Measurements from ENCODE around the gene RNF181. TPM values are rescaled to one million over a fixed set of nuclear protein-coding genes. Genes with fewer than 3 reads are reported as not detected.

Gene RNF181
- total RNA-seq: 104 and 108 TPM in 2 replicates

DNA sequence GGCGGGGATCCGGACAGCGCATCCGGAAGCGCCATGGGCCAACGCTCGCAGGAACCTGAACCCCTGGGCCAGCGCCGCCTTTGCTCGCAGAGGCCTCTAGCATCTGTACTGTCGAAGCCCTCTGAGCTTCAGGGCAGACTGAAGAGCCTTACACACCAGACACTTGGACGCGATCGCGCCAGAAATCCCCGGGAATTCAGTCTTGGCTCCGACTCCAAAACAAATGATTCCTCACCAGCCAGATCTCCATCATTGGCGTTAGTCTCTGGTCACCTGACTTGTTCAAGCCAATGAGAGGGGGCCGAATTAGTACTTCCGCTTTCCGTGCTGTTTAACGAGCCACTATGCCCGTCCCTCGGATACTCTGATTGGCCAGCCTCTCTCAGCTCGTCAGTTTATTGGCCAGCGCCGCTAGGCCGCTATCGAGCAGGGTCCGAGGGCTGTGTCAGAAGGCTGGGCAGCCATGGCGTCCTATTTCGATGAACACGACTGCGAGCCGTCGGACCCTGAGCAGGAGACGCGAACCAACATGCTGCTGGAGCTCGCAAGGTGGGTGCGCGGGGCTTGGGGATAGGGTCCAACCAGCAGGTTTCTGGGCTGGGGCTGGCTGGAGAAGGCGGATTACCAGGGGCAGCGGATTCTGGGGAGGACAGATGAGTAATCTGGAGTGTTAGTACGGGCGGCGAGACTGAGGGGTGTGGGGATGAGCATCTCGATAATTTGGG lies at the start of gene RNF181:
RNF181 (plus strand) TSS at position 445 of the 725 bp plus-strand sequence; CDS start at position 464, 19 bp downstream.
- ATAC-seq (ENCODE audit: low read depth) (peak; percentile 99), DNase-seq (peak; percentile 71)
- Mint-ChIP-seq H3K4me3 (peak within 1 kb of the TSS; percentile 99), H3K9me3 (no peaks in the 10 kb centered on the region), H3K4me1 (peaks cover 36% of the 10 kb centered on the region), H3K27me3 (no peaks in the 10 kb centered on the region), H3K36me3 (ENCODE audit: low read depth) (peaks cover 42% of the 10 kb centered on the region), H3K27ac (peak within 1 kb of the TSS; percentile 97)
- ChIA-PET POLR2A (interaction anchor here (0.5 to 6.8 kb wide), 24 partner anchors 7 to 846 kb away, joined by 3 to 59 read pairs (median 5); partner anchors contain the start of genes C2orf68, ELMOD3, GGCX and KDM3A), CTCF (interaction anchor here (1.5 kb wide), 1 partner anchor 16 kb away, joined by 4 read pairs; the partner anchor contains the start of gene C2orf68)
- TF ChIP-seq, protein P1, sequence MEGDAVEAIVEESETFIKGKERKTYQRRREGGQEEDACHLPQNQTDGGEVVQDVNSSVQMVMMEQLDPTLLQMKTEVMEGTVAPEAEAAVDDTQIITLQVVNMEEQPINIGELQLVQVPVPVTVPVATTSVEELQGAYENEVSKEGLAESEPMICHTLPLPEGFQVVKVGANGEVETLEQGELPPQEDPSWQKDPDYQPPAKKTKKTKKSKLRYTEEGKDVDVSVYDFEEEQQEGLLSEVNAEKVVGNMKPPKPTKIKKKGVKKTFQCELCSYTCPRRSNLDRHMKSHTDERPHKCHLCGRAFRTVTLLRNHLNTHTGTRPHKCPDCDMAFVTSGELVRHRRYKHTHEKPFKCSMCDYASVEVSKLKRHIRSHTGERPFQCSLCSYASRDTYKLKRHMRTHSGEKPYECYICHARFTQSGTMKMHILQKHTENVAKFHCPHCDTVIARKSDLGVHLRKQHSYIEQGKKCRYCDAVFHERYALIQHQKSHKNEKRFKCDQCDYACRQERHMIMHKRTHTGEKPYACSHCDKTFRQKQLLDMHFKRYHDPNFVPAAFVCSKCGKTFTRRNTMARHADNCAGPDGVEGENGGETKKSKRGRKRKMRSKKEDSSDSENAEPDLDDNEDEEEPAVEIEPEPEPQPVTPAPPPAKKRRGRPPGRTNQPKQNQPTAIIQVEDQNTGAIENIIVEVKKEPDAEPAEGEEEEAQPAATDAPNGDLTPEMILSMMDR (IDR thresholded peaks at IDR 0.05): no peak
- intact Hi-C loops (cut with micrococcal nuclease): loop anchor here (1.0 kb wide), 5 partner anchors 11 to 177 kb away; partner anchors contain the start of genes GGCX, SH2D6, USP39 and VAMP5

- TF ChIP-seq, protein P1 (IDR thresholded peaks at IDR 0.05): no peak
- H3K4me3 Mint-ChIP-seq: no peak overlapping the region
- ChIA-PET CTCF (no interaction called here), POLR2A (interaction anchor here (0.6 to 3.7 kb wide), 6 partner anchors 15 to 171 kb away, joined by 3 to 16 read pairs (median 4); partner anchors contain the start of genes GGCX, RNF181 and SH2D6)
- peaks cover 24% of the 10 kb centered on the region for H3K4me1 Mint-ChIP-seq
- DNase-seq (no peak), ATAC-seq (ENCODE audit: low read depth) (no peak)
- H3K36me3 Mint-ChIP-seq (ENCODE audit: low read depth): peaks cover 89% of the 10 kb centered on the region
- no peak overlapping the region for H3K27ac Mint-ChIP-seq
- H3K27me3 Mint-ChIP-seq: no peaks in the 10 kb centered on the region
- H3K9me3 Mint-ChIP-seq: no peaks in the 10 kb centered on the region
- intact Hi-C loops (cut with micrococcal nuclease): no loop called here
Observed at GRCh38 chr2:85545780-85546240, 49.7 kb upstream of the RNF181 start.

DNA sequence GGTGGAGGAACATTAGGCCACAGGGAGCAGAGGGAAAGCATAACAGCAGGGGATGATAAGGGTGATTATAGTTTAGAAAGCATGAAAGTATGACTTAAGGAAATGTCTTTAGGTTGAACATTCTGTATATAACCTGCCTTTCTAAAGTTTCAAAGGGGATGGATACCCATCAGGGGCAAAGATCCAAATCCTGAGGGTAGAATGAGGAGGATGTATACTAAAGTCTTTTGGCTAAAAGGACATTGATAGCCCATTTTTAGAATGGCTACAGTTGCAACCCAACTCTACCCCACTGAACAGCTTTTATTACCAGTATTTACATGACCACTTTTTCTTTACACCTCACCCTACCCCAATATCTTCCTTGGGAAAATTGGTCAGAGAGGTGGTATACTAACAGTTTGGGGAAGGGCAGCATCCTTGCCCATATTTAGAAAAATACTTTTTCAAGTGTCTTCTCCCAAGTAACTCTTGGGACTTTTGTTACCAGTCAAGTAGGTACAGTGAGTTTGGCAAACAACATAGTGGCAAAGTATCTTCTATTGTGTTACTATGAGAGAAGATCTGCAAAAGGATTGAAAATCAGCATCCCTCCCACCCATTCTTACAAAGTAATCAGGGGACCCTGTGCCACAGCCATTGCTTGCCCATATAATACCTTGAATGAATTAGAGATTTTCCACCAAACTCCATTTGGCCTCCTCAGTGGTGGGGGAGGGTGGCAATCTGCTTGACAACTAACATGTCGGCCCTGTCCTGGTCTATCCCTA lies 48.3 kb upstream of the RNF181 start:
- ATAC-seq (ENCODE audit: low read depth): no peak

DNA sequence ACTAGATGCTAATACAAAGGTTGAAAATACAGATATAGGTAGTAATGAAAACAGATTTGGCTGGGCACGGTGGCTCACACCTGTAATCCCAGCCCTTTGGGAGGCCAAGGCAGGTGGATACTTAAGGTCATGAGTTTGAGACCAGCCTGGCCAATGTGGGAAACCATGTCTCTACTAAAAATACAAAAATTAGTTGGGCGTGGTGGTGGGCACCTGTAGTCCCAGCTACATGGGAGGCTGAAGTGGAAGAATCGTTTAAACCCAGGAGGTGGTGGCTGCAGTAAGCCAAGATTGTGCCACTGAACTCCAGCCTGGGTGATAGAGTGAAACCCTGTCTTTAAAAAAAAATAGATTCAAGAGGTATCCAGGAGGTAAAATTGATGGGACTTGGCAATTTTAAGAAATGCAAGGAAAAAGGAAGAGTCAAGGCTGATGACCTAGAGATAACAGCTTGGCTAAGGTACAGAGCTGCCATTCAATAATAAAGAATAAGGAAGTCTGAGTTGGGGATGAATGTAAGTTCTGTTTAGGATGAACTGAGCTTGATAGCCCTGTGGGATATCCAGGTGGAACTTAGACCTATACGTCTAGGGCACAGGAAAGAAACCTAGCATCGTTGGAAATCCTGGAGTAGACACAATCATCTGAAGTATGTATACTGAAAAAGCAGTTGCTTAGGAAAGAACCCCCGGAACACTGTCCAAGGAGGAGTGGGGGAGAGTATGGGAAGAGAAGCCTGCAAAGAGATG lies 47.5 kb upstream of the RNF181 start:
- CTCF ChIA-PET: interaction anchor here (1.1 to 1.6 kb wide), 2 partner anchors 8 to 128 kb away, joined by 3 to 19 read pairs; partner anchors contain the start of gene SH2D6
- ATAC-seq (ENCODE audit: low read depth): no peak

More for the DNA sequence above, 48.3 kb upstream of the RNF181 start:
- CTCF ChIA-PET: interaction anchor here (1.6 kb wide), 1 partner anchor 127 kb away, joined by 19 read pairs; the partner anchor contains the start of gene SH2D6
- intact Hi-C loops (cut with micrococcal nuclease): no loop called here
- Mint-ChIP-seq H3K9me3 (no peaks in the 10 kb centered on the region), H3K36me3 (ENCODE audit: low read depth) (peaks cover 89% of the 10 kb centered on the region), H3K27me3 (no peaks in the 10 kb centered on the region), H3K27ac (no peak overlapping the region), H3K4me3 (no peak overlapping the region), H3K4me1 (peaks cover 16% of the 10 kb centered on the region)
- DNase-seq: no peak
- POLR2A ChIA-PET: interaction anchor here (1.4 to 3.7 kb wide), 4 partner anchors 8 to 155 kb away, joined by 3 to 21 read pairs (median 10); partner anchors contain the start of genes GGCX, MAT2A and SH2D6
- TF ChIP-seq, protein P1 (IDR thresholded peaks at IDR 0.05): no peak

More for the DNA sequence above, 47.5 kb upstream of the RNF181 start:
- peaks cover 89% of the 10 kb centered on the region for H3K36me3 Mint-ChIP-seq (ENCODE audit: low read depth)
- no peak overlapping the region for H3K27ac Mint-ChIP-seq
- no peak overlapping the region for H3K4me3 Mint-ChIP-seq
- intact Hi-C loops (cut with micrococcal nuclease): no loop called here
- DNase-seq: no peak
- TF ChIP-seq, protein P1 (IDR thresholded peaks at IDR 0.05): no peak
- peaks cover 9% of the 10 kb centered on the region for H3K4me1 Mint-ChIP-seq
- H3K27me3 Mint-ChIP-seq: no peaks in the 10 kb centered on the region
- POLR2A ChIA-PET: interaction anchor here (0.6 to 2.2 kb wide), 5 partner anchors 9 to 156 kb away, joined by 3 to 21 read pairs (median 5); partner anchors contain the start of gene MAT2A
- no peaks in the 10 kb centered on the region for H3K9me3 Mint-ChIP-seq
